Measurements from ENCODE around the gene CRELD2. TPM values are rescaled to one million over a fixed set of nuclear protein-coding genes. Genes with fewer than 3 reads are reported as not detected.

CRELD2 gene
- total RNA-seq, 2 experiments from 2014 or later = 21.2 to 23.3 TPM

GRCh38 chr22:49906071-49906798 is 12.2 kb upstream of the CRELD2 start:
- Histone ChIP-seq H3K4me3 (ENCODE audit: low read length) (no peak overlapping the region), H3K9me3 (ENCODE audit: control insufficient read depth in 1 of 2, insufficient read depth in 1 of 2, low read length in 2 of 2) (no peaks in the 10 kb centered on the region), H3K36me3 (ENCODE audit: insufficient read depth, low read length) (peaks cover 81% of the 10 kb centered on the region), H3K27ac (ENCODE audit: low read depth in 1 of 2, low read length in 2 of 2) (no peak overlapping the region), H3K27me3 (ENCODE audit: control insufficient read depth in 1 of 2, insufficient read depth in 2 of 2, low read length in 2 of 2) (no peaks in the 10 kb centered on the region), H3K4me1 (ENCODE audit: insufficient read depth, low read length) (peaks cover 2% of the 10 kb centered on the region)
- no peak for ATAC-seq (ENCODE audit: poor library complexity)
- TF ChIP-seq CTCF (IDR thresholded peaks at IDR 0.05) = no peak
- intact Hi-C loops (cut with DNase I, micrococcal nuclease) = no loop called here
- no peak overlapping the region for H3K27ac Mint-ChIP-seq
- H3K9me3 Mint-ChIP-seq = no peaks in the 10 kb centered on the region
- peaks cover 64% of the 10 kb centered on the region for H3K36me3 Mint-ChIP-seq (ENCODE audit: low read depth)
- POLR2A ChIA-PET = no interaction called here
- H3K4me1 Mint-ChIP-seq (ENCODE audit: low read depth) = no peaks in the 10 kb centered on the region
- peak in 1 of 14 experiments; percentile 20 for DNase-seq
- H3K27me3 Mint-ChIP-seq = no peaks in the 10 kb centered on the region
- H3K4me3 Mint-ChIP-seq = no peak overlapping the region
- CTCF ChIA-PET = no interaction called here

GRCh38 chr22:49906799-49907290 is 11.6 kb upstream of the CRELD2 start:
- Mint-ChIP-seq H3K4me1 (ENCODE audit: low read depth) (no peaks in the 10 kb centered on the region), H3K27me3 (no peaks in the 10 kb centered on the region), H3K27ac (peak overlapping the region; percentile 69), H3K36me3 (ENCODE audit: low read depth) (peaks cover 59% of the 10 kb centered on the region), H3K4me3 (no peak overlapping the region), H3K9me3 (no peaks in the 10 kb centered on the region)
- POLR2A ChIA-PET = no interaction called here
- peak in 1 of 14 experiments; percentile 13 for DNase-seq
- Histone ChIP-seq H3K27me3 (ENCODE audit: control insufficient read depth in 1 of 2, insufficient read depth in 2 of 2, low read length in 2 of 2) (no peaks in the 10 kb centered on the region), H3K9me3 (ENCODE audit: control insufficient read depth in 1 of 2, insufficient read depth in 1 of 2, low read length in 2 of 2) (no peaks in the 10 kb centered on the region), H3K36me3 (ENCODE audit: insufficient read depth, low read length) (peaks cover 79% of the 10 kb centered on the region), H3K27ac (ENCODE audit: low read depth in 1 of 2, low read length in 2 of 2) (peak overlapping the region in 1 of 2 donors; percentile 0), H3K4me1 (ENCODE audit: insufficient read depth, low read length) (peaks cover 2% of the 10 kb centered on the region), H3K4me3 (ENCODE audit: low read length) (no peak overlapping the region)
- ATAC-seq (ENCODE audit: poor library complexity) = no peak
- no peak for TF ChIP-seq CTCF (IDR thresholded peaks at IDR 0.05)
- intact Hi-C loops (cut with DNase I, micrococcal nuclease) = no loop called here
- CTCF ChIA-PET = no interaction called here

- Mint-ChIP-seq H3K9me3 (no peaks in the 10 kb centered on the region), H3K27me3 (no peaks in the 10 kb centered on the region), H3K36me3 (ENCODE audit: low read depth) (peaks cover 64% of the 10 kb centered on the region), H3K27ac (peak overlapping the region; percentile 69), H3K4me3 (no peak overlapping the region), H3K4me1 (ENCODE audit: low read depth) (no peaks in the 10 kb centered on the region)
- no peaks in the 10 kb centered on the region for H3K27me3 ChIP-seq (ENCODE audit: control insufficient read depth in 1 of 2, insufficient read depth in 2 of 2, low read length in 2 of 2)
- no peak for TF ChIP-seq CTCF (IDR thresholded peaks at IDR 0.05)
- H3K9me3 ChIP-seq (ENCODE audit: control insufficient read depth in 1 of 2, insufficient read depth in 1 of 2, low read length in 2 of 2) = no peaks in the 10 kb centered on the region
- no peak overlapping the region for H3K27ac ChIP-seq (ENCODE audit: low read depth in 1 of 2, low read length in 2 of 2)
- peaks cover 2% of the 10 kb centered on the region for H3K4me1 ChIP-seq (ENCODE audit: insufficient read depth, low read length)
- DNase-seq = no peak
- ChIA-PET CTCF (interaction anchor here (0.7 kb wide), 1 partner anchor 104 kb away, joined by 3 read pairs; no protein-coding TSS in a partner anchor), POLR2A (no interaction called here)
- H3K36me3 ChIP-seq (ENCODE audit: insufficient read depth, low read length) = peaks cover 80% of the 10 kb centered on the region
- intact Hi-C loops (cut with DNase I, micrococcal nuclease) = no loop called here
- no peak for ATAC-seq (ENCODE audit: poor library complexity)
- H3K4me3 ChIP-seq (ENCODE audit: low read length) = no peak overlapping the region
Observed at GRCh38 chr22:49907807-49908206, 10.6 kb upstream of the CRELD2 start.

Data from CD4-positive, alpha-beta T cell (primary cell).